Endothelial cell of umbilical vein (primary cell): ENCODE measurements around the gene ITGB8.

ENCODE experiments used
- CTCF ChIP-seq, 2 donors: IDR thresholded peaks; 1 replicate in 1 of 2; 2 replicates in 1 of 2; pipeline ENCODE4 v1.5.1; 2011; ENCODE audit warnings: low read length in 2 of 2, mild to moderate bottlenecking in 2 of 2, moderate library complexity in 2 of 2, control low read depth in 1 of 2, inconsistent platforms in 1 of 2, low read depth in 1 of 2; ENCODE audit not compliant: insufficient read depth in 1 of 2; ENCODE audit errors: extremely low read depth in 1 of 2
- EZH2 ChIP-seq: IDR thresholded peaks from 2 replicates; pipeline ENCODE4 v1.6.1; 2012; ENCODE audit warnings: borderline replicate concordance, low read depth, mild to moderate bottlenecking, moderate library complexity, low read length, inconsistent platforms; ENCODE audit not compliant: severe bottlenecking
- FOS ChIP-seq: IDR thresholded peaks from 2 replicates; pipeline ENCODE4 v1.6.1; 2011; ENCODE audit warnings: mild to moderate bottlenecking, low read length, moderate library complexity, borderline replicate concordance; ENCODE audit not compliant: insufficient read depth
- GATA2 ChIP-seq: IDR thresholded peaks from 2 replicates; pipeline ENCODE4 v1.7.0; 2011; ENCODE audit warnings: low read depth, mild to moderate bottlenecking, moderate library complexity, mixed read lengths, low read length; ENCODE audit not compliant: insufficient read length, insufficient read depth
- JUN ChIP-seq: IDR thresholded peaks from 2 replicates; pipeline ENCODE4 v1.6.1; 2011; ENCODE audit warnings: borderline replicate concordance, low read depth; ENCODE audit not compliant: insufficient read length, insufficient read depth
- MAX ChIP-seq: IDR thresholded peaks from 2 replicates; pipeline ENCODE4 v1.6.1; 2011; ENCODE audit not compliant: insufficient read depth, insufficient read length
- MYC ChIP-seq: IDR thresholded peaks from one replicate; pipeline ENCODE4 v1.6.1; 2011; ENCODE audit warnings: mild to moderate bottlenecking, low read depth, low read length
- POLR2A ChIP-seq: IDR thresholded peaks from 2 replicates; pipeline ENCODE4 v1.6.1; 2012; ENCODE audit warnings: low read depth, mild to moderate bottlenecking, control low read depth, low read length
- POLR2AphosphoS5 ChIP-seq: IDR thresholded peaks from 2 replicates; pipeline ENCODE4 v1.6.1; 2012; ENCODE audit warnings: low read depth, mild to moderate bottlenecking, control low read depth, low read length, moderate library complexity; ENCODE audit not compliant: insufficient read depth

- no peak for TF ChIP-seq POLR2A
- TF ChIP-seq MAX: no peak
- no peak for TF ChIP-seq CTCF (IDR thresholded peaks at IDR 0.05; ENCODE audit: extremely low read depth in 1 of 2, insufficient read depth in 1 of 2, low read depth in 1 of 2, low read length in 2 of 2)
- TF ChIP-seq POLR2AphosphoS5: no peak
- TF ChIP-seq FOS: no peak
- TF ChIP-seq EZH2: no peak
- TF ChIP-seq MYC: no peak
- TF ChIP-seq JUN: no peak
- no peak for TF ChIP-seq GATA2
Measured at GRCh38 chr7:20317413-20317812, 13.3 kb upstream of the ITGB8 start.
